IMR-90 (cell line): ENCODE results near the gene EIF4B. TPM values are rescaled to one million over a fixed set of nuclear protein-coding genes. Genes with fewer than 3 reads are reported as not detected.

Source experiments
- ATAC-seq: fragments of 200-7000 bp; cut with Tn5 transposase; 2 replicates; pipeline ENCODE4 v1.9.1; 2020; ENCODE audit warnings: low read depth, mild to moderate bottlenecking, moderate library complexity
- BruUV-seq: library from RNA; stranded (reverse); fragments of 400-500 nt; replicated peaks from 2 replicates; lab custom pipeline; 2021; lab: Mats Ljungman, UMichigan
- CTCF ChIA-PET: fragments of 300-600 bp; formaldehyde crosslinking; extraction: SDS; loops from one replicate; lab custom pipeline; 2021; ENCODE audit warnings: antibody characterized with exemption; lab: Yijun Ruan, JAX
- POLR2A ChIA-PET: fragments of 300-600 bp; sonication (Branson Sonifier 250); formaldehyde crosslinking; loops from one replicate; lab custom pipeline; 2022; ENCODE audit warnings: antibody characterized with exemption; ENCODE audit not compliant: unreplicated experiment; lab: Charles Lee
- DNase-seq: peaks from one replicate; pipeline ENCODE4 v3.0.0; 2013
- H2AFZ ChIP-seq: replicated peaks from 2 replicates; pipeline ENCODE3; 2013; ENCODE audit warnings: low read length, mild to moderate bottlenecking; ENCODE audit not compliant: poor library complexity
- H2AK5ac ChIP-seq: 2 replicates; pipeline ENCODE4 v1.6.1; 2013; ENCODE audit warnings: low read depth, low read length, inconsistent platforms
- H2AK9ac ChIP-seq: replicated peaks from 2 replicates; pipeline ENCODE3; 2013; ENCODE audit warnings: mild to moderate bottlenecking, low read depth, low read length, moderate library complexity; ENCODE audit not compliant: poor library complexity
- H2BK120ac ChIP-seq: 2 replicates; pipeline ENCODE4 v1.6.1; 2013; ENCODE audit warnings: low read depth, low read length, inconsistent platforms
- H2BK15ac ChIP-seq: 3 replicates; pipeline ENCODE4 v1.6.1; 2013; ENCODE audit warnings: low read depth, low read length, inconsistent platforms
- H2BK20ac ChIP-seq: 2 replicates; pipeline ENCODE4 v1.6.1; 2013; ENCODE audit warnings: low read depth, mild to moderate bottlenecking, inconsistent platforms, low read length, moderate library complexity
- H2BK5ac ChIP-seq: 2 replicates; pipeline ENCODE4 v1.6.1; 2013; ENCODE audit warnings: mild to moderate bottlenecking, low read depth, low read length, inconsistent platforms; ENCODE audit not compliant: poor library complexity, severe bottlenecking
- H3K14ac ChIP-seq: replicated peaks from 2 replicates; pipeline ENCODE4 v1.6.1; 2013; ENCODE audit warnings: low read depth, low read length, inconsistent platforms
- H3K18ac ChIP-seq: 2 replicates; pipeline ENCODE4 v1.6.1; 2013; ENCODE audit warnings: low read depth, low read length, control low read depth
- H3K23ac ChIP-seq: 2 replicates; pipeline ENCODE4 v1.6.1; 2013; ENCODE audit warnings: low read depth, low read length, inconsistent platforms
- H3K27ac ChIP-seq: 2 replicates; pipeline ENCODE4 v1.5.1; 2013; ENCODE audit warnings: mild to moderate bottlenecking, control low read depth, low read length; ENCODE audit not compliant: insufficient read depth
- H3K27me3 ChIP-seq: 2 replicates; pipeline ENCODE4 v1.6.1; 2013; ENCODE audit warnings: low read length; ENCODE audit not compliant: control insufficient read depth, insufficient read depth
- H3K36me3 ChIP-seq: 2 replicates; pipeline ENCODE4 v1.6.1; 2013; ENCODE audit warnings: low read length, mixed read lengths; ENCODE audit not compliant: control insufficient read depth, insufficient read depth
- H3K4ac ChIP-seq: 2 replicates; pipeline ENCODE4 v1.6.1; 2013; ENCODE audit warnings: low read depth, low read length, inconsistent platforms
- H3K4me1 ChIP-seq: 2 replicates; pipeline ENCODE4 v1.6.1; 2013; ENCODE audit warnings: low read length, mixed read lengths; ENCODE audit not compliant: control insufficient read depth, insufficient read depth
- H3K4me2 ChIP-seq: 2 replicates; pipeline ENCODE4 v1.6.1; 2013; ENCODE audit warnings: low read depth, mild to moderate bottlenecking, control low read depth, low read length, moderate library complexity
- H3K4me3 ChIP-seq: 2 replicates; pipeline ENCODE4 v1.5.1; 2013; ENCODE audit warnings: low read depth, mild to moderate bottlenecking, control low read depth, low read length, moderate library complexity; ENCODE audit not compliant: insufficient read depth
- H3K56ac ChIP-seq: 2 replicates; pipeline ENCODE4 v1.6.1; 2013; ENCODE audit warnings: low read length, inconsistent platforms; ENCODE audit not compliant: insufficient read depth; ENCODE audit errors: extremely low read depth
- H3K79me1 ChIP-seq, 2 experiments: 2 replicates each; pipeline ENCODE4 v1.6.1; 2013; ENCODE audit warnings: low read length in 2 of 2, inconsistent platforms in 1 of 2, low read depth in 1 of 2
- H3K9ac ChIP-seq: 2 replicates; pipeline ENCODE4 v1.6.1; 2013; ENCODE audit warnings: low read depth, low read length, control low read depth
- H3K9me1 ChIP-seq: 2 replicates; pipeline ENCODE4 v1.6.1; 2013; ENCODE audit warnings: low read length, inconsistent platforms; ENCODE audit not compliant: insufficient read depth
- H3K9me3 ChIP-seq: 2 replicates; pipeline ENCODE4 v1.6.1; 2013; ENCODE audit warnings: low read length; ENCODE audit not compliant: control insufficient read depth, insufficient read depth
- H4K20me1 ChIP-seq: 2 replicates; pipeline ENCODE4 v1.6.1; 2013; ENCODE audit warnings: low read length, inconsistent platforms; ENCODE audit not compliant: insufficient read depth
- H4K5ac ChIP-seq: 2 replicates; pipeline ENCODE4 v1.6.1; 2013; ENCODE audit warnings: mild to moderate bottlenecking, low read depth, low read length, control low read depth
- H4K8ac ChIP-seq, 2 experiments: 2 replicates each; pipeline ENCODE4 v1.6.1; 2013; ENCODE audit warnings: low read depth in 2 of 2, low read length in 2 of 2, control low read depth in 1 of 2, inconsistent platforms in 1 of 2
- H4K91ac ChIP-seq: 2 replicates; pipeline ENCODE4 v1.6.1; 2013; ENCODE audit warnings: low read depth, low read length, inconsistent platforms; ENCODE audit not compliant: insufficient read depth
- BHLHE40 ChIP-seq: fragments of 150-350 bp; IDR thresholded peaks from 2 replicates; pipeline ENCODE4 v1.6.1; 2016; ENCODE audit warnings: mild to moderate bottlenecking, low read depth, low read length
- CEBPB ChIP-seq: IDR thresholded peaks from 2 replicates; pipeline ENCODE4 v1.6.1; 2012; ENCODE audit warnings: low read depth, low read length, improper control_type of control experiment
- CHD1 ChIP-seq: IDR thresholded peaks from 2 replicates; pipeline ENCODE4 v1.6.1; 2012; ENCODE audit warnings: low read depth, low read length, improper control_type of control experiment
- CTCF ChIP-seq: conservative IDR thresholded peaks from 2 replicates; pipeline ENCODE4 v1.5.1; 2012; ENCODE audit warnings: mild to moderate bottlenecking, low read depth, low read length, improper control_type of control experiment
- ELK1 ChIP-seq: fragments of 150-350 bp; IDR thresholded peaks from 2 replicates; pipeline ENCODE4 v1.6.1; 2016; ENCODE audit warnings: low read depth, mild to moderate bottlenecking, low read length, moderate library complexity, borderline replicate concordance
- FOS ChIP-seq: fragments of 150-350 bp; IDR thresholded peaks from 2 replicates; pipeline ENCODE4 v1.6.1; 2016; ENCODE audit warnings: low read depth, low read length
- MAFK ChIP-seq: IDR thresholded peaks from 2 replicates; pipeline ENCODE4 v1.6.1; 2012; ENCODE audit warnings: low read depth, low read length, improper control_type of control experiment
- MAZ ChIP-seq: IDR thresholded peaks from 2 replicates; pipeline ENCODE4 v1.6.1; 2012; ENCODE audit warnings: low read depth, mild to moderate bottlenecking, low read length, improper control_type of control experiment, moderate library complexity, borderline replicate concordance
- MXI1 ChIP-seq: IDR thresholded peaks from 2 replicates; pipeline ENCODE4 v1.6.1; 2012; ENCODE audit warnings: low read depth, mild to moderate bottlenecking, low read length, moderate library complexity, borderline replicate concordance
- NFE2L2 ChIP-seq: fragments of 150-350 bp; IDR thresholded peaks from 2 replicates; pipeline ENCODE4 v1.6.1; 2016; ENCODE audit warnings: low read depth, mild to moderate bottlenecking, low read length
- POLR2A ChIP-seq: IDR thresholded peaks from 2 replicates; pipeline ENCODE4 v1.6.1; 2012; ENCODE audit warnings: mild to moderate bottlenecking, low read depth, low read length
- RAD21 ChIP-seq: IDR thresholded peaks from 2 replicates; pipeline ENCODE4 v1.6.1; 2012; ENCODE audit warnings: low read length, improper control_type of control experiment
- RCOR1 ChIP-seq: IDR thresholded peaks from 2 replicates; pipeline ENCODE4 v1.6.1; 2012; ENCODE audit warnings: mild to moderate bottlenecking, low read length, improper control_type of control experiment; ENCODE audit not compliant: insufficient replicate concordance
- RFX5 ChIP-seq: IDR thresholded peaks from 2 replicates; pipeline ENCODE4 v1.8.0; 2012; ENCODE audit warnings: low read depth, mild to moderate bottlenecking, low read length, moderate library complexity
- SMC3 ChIP-seq: fragments of 150-350 bp; IDR thresholded peaks from 2 replicates; pipeline ENCODE4 v1.6.1; 2016; ENCODE audit warnings: low read depth, mild to moderate bottlenecking, antibody characterized with exemption, low read length, moderate library complexity
- USF2 ChIP-seq: fragments of 150-350 bp; IDR thresholded peaks from 2 replicates; pipeline ENCODE4 v1.6.1; 2017; ENCODE audit warnings: mild to moderate bottlenecking, antibody characterized with exemption, low read length, low read depth
- WGBS, 2 experiments: methylation state at CpG; one replicate each; pipeline versions ENCODE4 v1.1.5 to v1.1.7; 2013; ENCODE audit warnings: missing lambda C conversion rate in 2 of 2; ENCODE audit not compliant: insufficient read length in 1 of 2; ENCODE audit errors: extremely low coverage in 2 of 2; 5-methylcytosine and 5-hydroxymethylcytosine counted together
- dilution Hi-C: fragments of 300-500 bp; cut with HindIII; formaldehyde crosslinking; loops from one replicate; pipeline ENCODE4 v1.14.3; 2018; ENCODE audit warnings: low sequenced_read_pairs; ENCODE audit not compliant: unreplicated experiment
- in situ Hi-C: fragments of 300-500 bp; cut with MboI; formaldehyde crosslinking; loops from 3 replicates; pipeline ENCODE4 v1.14.3; 2019; ENCODE audit warnings: low sequenced_read_pairs, inconsistent platforms, mixed read lengths
- intact Hi-C: fragments of 100-400 bp; cut with micrococcal nuclease; formaldehyde crosslinking; loops from 2 replicates; pipeline ENCODE4 v1.10.0; 2022
- polyA plus RNA-seq, 3 experiments: library from polyadenylated mRNA; depleted of rRNA; stranded (reverse); fragments of >200 nt; gene quantifications; 2 replicates each; pipeline ENCODE4 v1.2.3, GENCODE V29; 2012; ENCODE audit warnings: low replicate concordance in 1 of 3
- total RNA-seq: library from RNA; depleted of rRNA; stranded (reverse); fragments of >200 nt; gene quantifications from 2 replicates; pipeline ENCODE4 v1.2.3, GENCODE V29; 2012

EIF4B gene
- total and polyA plus RNA-seq, 2 of the 4 experiments (the other 2 are of a cell fraction), result 313 to 671 TPM

GRCh38 chr12:53061404-53062010 lies 55.3 kb downstream of the EIF4B start:
- H3K56ac ChIP-seq, result no peak overlapping the region
- H3K79me1 ChIP-seq, result peaks cover 0 to 45% of the 10 kb centered on the region in 2 experiments; a peak in 2 of 4 replicates
- dilution Hi-C loops (no loop called here), intact Hi-C loops (no loop called here), in situ Hi-C loops (no loop called here)
- H4K20me1 ChIP-seq, result peaks cover 9% of the 10 kb centered on the region
- DNase-seq (no peak), ATAC-seq (no peak)
- H3K18ac ChIP-seq, result no peak overlapping the region
- no peak overlapping the region for H3K23ac ChIP-seq
- H3K9me3 ChIP-seq, result no peaks in the 10 kb centered on the region
- no peak overlapping the region for H3K27ac ChIP-seq
- no peak overlapping the region for H2AK9ac ChIP-seq
- H2BK20ac ChIP-seq, result no peak overlapping the region
- TF ChIP-seq MAZ, result no peak
- no peak for TF ChIP-seq RFX5
- no peak for TF ChIP-seq ELK1
- no peak for TF ChIP-seq MAFK
- no peak for TF ChIP-seq MXI1
- no peak for TF ChIP-seq RAD21
- no peak for TF ChIP-seq RCOR1
- TF ChIP-seq POLR2A, result no peak
- TF ChIP-seq NFE2L2, result no peak
- TF ChIP-seq CHD1, result no peak
- TF ChIP-seq SMC3, result no peak
- TF ChIP-seq CEBPB, result no peak
- TF ChIP-seq BHLHE40, result no peak
- TF ChIP-seq USF2, result no peak
- no peak for TF ChIP-seq CTCF
- no peak for TF ChIP-seq FOS
- no peak overlapping the region for H2AK5ac ChIP-seq
- peaks cover 84% of the 10 kb centered on the region for H3K36me3 ChIP-seq
- no TSS peak for BruUV-seq
- no peak overlapping the region for H3K4me3 ChIP-seq
- no peak overlapping the region for H4K8ac ChIP-seq
- H3K4ac ChIP-seq, result no peak overlapping the region
- H2BK15ac ChIP-seq, result no peak overlapping the region
- no peak overlapping the region for H3K9ac ChIP-seq
- no peak overlapping the region for H4K91ac ChIP-seq
- H4K5ac ChIP-seq, result no peak overlapping the region; the same call in 1 of the 2 replicates
- ChIA-PET CTCF (interaction anchor here (1.4 kb wide), 1 partner anchor 14 kb away, joined by 3 read pairs; no protein-coding TSS in a partner anchor), POLR2A (interaction anchor here (1.4 kb wide), 1 partner anchor 10 kb away, joined by 3 read pairs; no protein-coding TSS in a partner anchor)
- no peak overlapping the region for H2BK5ac ChIP-seq
- H3K4me1 ChIP-seq, result peaks cover 20% of the 10 kb centered on the region
- no peak overlapping the region for H3K4me2 ChIP-seq
- no peaks in the 10 kb centered on the region for H3K27me3 ChIP-seq
- WGBS, 2 experiments, result 80% methylated on average over 2 of the region's 5 CpGs; no CpG with 5 or more reads in 1 of the 2 experiments
- no peak overlapping the region for H3K14ac ChIP-seq
- H2BK120ac ChIP-seq, result no peak overlapping the region
- no peak overlapping the region for H2AFZ ChIP-seq
- H3K9me1 ChIP-seq, result peaks cover 4% of the 10 kb centered on the region; the same call in 1 of the 2 replicates
